Measurements from ENCODE around the gene RAD51D. TPM values are rescaled to one million over a fixed set of nuclear protein-coding genes. Genes with fewer than 3 reads are reported as not detected.

RAD51D gene
- total RNA-seq, 4 donors from 2014 or later: 6.4 to 16.1 (median 9.9) TPM

GRCh38 chr17:35079547-35080423 is 39.9 kb downstream of the RAD51D start:
- TF ChIP-seq CTCF (IDR thresholded peaks at IDR 0.05): no peak
- no peak for ATAC-seq (ENCODE audit: low FRiP score)
- no peak for DNase-seq (ENCODE audit: low spot score)

- no peak for ATAC-seq (ENCODE audit: low FRiP score)
- no peak for TF ChIP-seq CTCF (IDR thresholded peaks at IDR 0.05)
- no peak for DNase-seq (ENCODE audit: low spot score)
These were observed 42.8 kb downstream of the RAD51D start for GRCh38 chr17:35076874-35077273.

GRCh38 chr17:35074711-35075707 is 44.7 kb downstream of the RAD51D start:
- TF ChIP-seq CTCF (IDR thresholded peaks at IDR 0.05): no peak
- ATAC-seq (ENCODE audit: low FRiP score) (no peak), DNase-seq (ENCODE audit: low spot score) (no peak)

DNA sequence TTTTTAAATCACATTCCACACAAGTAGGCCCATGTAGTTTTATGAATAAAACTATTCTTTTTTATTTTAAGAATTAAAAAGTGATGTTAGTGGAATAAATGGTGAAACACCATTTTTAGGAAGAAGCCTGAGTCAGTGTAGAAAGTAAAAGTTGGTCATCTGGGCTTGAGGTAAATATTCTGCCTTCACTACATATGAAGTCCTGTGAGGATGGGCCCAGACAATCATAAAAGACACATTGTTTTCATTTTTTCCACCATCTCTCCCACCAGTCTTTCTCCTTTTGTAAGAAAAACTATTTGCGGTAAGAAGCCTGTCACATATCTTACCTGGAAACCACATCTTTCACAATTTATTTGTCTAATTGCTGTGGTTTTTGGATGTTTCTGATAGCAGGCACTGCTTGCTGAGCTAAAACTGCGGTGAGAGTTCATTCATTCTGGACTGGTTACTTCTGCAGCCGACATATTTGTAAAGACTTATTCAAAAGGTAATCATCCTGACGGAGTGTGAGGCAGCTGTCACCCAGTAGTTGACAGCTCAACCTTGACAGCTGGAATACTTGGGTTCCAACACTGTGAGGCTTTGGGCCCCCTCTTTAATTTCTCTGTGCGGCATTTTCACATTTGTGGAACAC is 45.6 kb downstream of the RAD51D start:
- no peak for ATAC-seq (ENCODE audit: low FRiP score)
- DNase-seq (ENCODE audit: low spot score): no peak
- no peak for TF ChIP-seq CTCF (IDR thresholded peaks at IDR 0.05)

DNA sequence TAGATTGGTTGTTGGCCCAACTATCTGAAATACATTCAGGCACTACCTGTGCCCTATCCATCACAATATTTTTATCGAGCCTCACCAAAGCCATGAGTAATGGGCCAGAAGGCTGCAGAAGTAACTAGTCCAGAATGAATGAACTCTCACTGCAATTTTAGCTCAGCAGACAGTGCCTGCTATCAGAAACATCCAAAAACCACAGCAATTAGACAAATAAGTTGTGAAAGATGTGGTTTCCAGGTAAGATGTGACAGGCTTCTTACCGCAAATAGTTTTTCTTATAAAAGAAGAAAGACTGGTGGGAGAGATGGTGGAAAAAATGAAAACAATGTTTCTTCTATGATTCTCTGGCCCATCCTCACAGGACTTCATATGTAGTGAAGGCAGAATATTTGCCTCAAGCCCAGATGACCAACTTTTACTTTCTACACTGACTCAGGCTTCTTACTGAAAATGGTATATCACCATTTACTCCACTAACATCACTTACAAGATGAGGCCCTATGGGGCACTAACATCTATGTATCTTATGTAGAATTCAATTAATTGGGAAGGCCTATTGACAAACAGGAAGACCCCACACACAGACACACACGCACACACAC is 46.4 kb downstream of the RAD51D start:
- no peak for ATAC-seq (ENCODE audit: low FRiP score)
- DNase-seq (ENCODE audit: low spot score): no peak
- no peak for TF ChIP-seq CTCF (IDR thresholded peaks at IDR 0.05)

DNA sequence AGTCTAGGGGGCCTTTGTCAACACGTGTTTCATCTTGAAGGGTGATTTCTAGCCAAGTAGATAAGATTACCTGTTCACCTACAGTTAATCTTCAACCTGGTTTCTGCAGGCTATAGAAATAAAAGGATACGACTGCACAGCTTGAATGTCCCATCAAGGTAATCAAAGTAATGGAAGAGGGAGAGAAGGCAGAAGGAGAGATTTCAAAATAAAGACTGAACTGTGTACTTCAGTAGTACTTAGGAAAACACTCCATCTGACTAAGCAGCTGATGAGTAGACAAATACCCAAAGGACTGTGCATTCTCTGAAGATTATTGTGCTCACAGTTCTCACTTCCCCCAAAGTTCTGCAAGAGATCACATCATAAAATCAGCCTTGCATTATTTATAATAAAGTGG is 50.3 kb downstream of the RAD51D start:
- TF ChIP-seq CTCF (IDR thresholded peaks at IDR 0.05): no peak
- ATAC-seq (ENCODE audit: low FRiP score) (no peak), DNase-seq (ENCODE audit: low spot score) (no peak)
